GM23248 (cell line): ENCODE data around the gene PCDHA1. TPM values are rescaled to one million over a fixed set of nuclear protein-coding genes. Genes with fewer than 3 reads are reported as not detected.

ENCODE experiments used
- DNase-seq: peaks from one replicate; pipeline ENCODE4 v3.0.0-alpha.2; 2015
- H2AFZ ChIP-seq: fragments of 200-600 bp; sonication (generic); 2 replicates; pipeline ENCODE4 v1.6.1; 2016; ENCODE audit warnings: antibody characterized with exemption
- H3F3A ChIP-seq: fragments of 200-600 bp; sonication (generic); 2 replicates; pipeline ENCODE4 v1.6.1; 2016; ENCODE audit warnings: mild to moderate bottlenecking, antibody characterized with exemption, mixed run types; ENCODE audit not compliant: insufficient read depth
- H3K27ac ChIP-seq: fragments of 200-600 bp; sonication (generic); 2 replicates; pipeline ENCODE4 v1.5.1; 2016; ENCODE audit warnings: mild to moderate bottlenecking
- H3K27me3 ChIP-seq: fragments of 200-600 bp; sonication (generic); replicated peaks from 2 replicates; pipeline ENCODE4 v1.6.1; 2016; ENCODE audit warnings: mild to moderate bottlenecking; ENCODE audit not compliant: insufficient read depth
- H3K36me3 ChIP-seq: fragments of 200-600 bp; sonication (generic); 2 replicates; pipeline ENCODE4 v1.6.1; 2016; ENCODE audit warnings: low read depth, mild to moderate bottlenecking
- H3K4me1 ChIP-seq: fragments of 200-600 bp; sonication (generic); 2 replicates; pipeline ENCODE4 v1.6.1; 2016; ENCODE audit warnings: mild to moderate bottlenecking; ENCODE audit not compliant: insufficient read depth
- H3K4me2 ChIP-seq: fragments of 200-600 bp; sonication (generic); one replicate; pipeline ENCODE4 v1.6.1; 2016; ENCODE audit warnings: mild to moderate bottlenecking; ENCODE audit not compliant: unreplicated experiment
- H3K4me3 ChIP-seq: fragments of 200-600 bp; sonication (generic); 2 replicates; pipeline ENCODE4 v1.5.1; 2016; ENCODE audit warnings: mild to moderate bottlenecking
- H3K79me2 ChIP-seq: fragments of 200-600 bp; sonication (generic); 2 replicates; pipeline ENCODE4 v1.6.1; 2016; ENCODE audit warnings: mild to moderate bottlenecking; ENCODE audit not compliant: insufficient read depth
- H3K9ac ChIP-seq: fragments of 200-600 bp; sonication (generic); 2 replicates; pipeline ENCODE4 v1.6.1; 2016; ENCODE audit warnings: mild to moderate bottlenecking
- H3K9me2 ChIP-seq: fragments of 200-600 bp; sonication (generic); 2 replicates; pipeline ENCODE4 v1.6.1; 2016; ENCODE audit warnings: mixed run types, mild to moderate bottlenecking, moderate library complexity; ENCODE audit not compliant: insufficient read depth
- H3K9me3 ChIP-seq: fragments of 200-600 bp; sonication (generic); one replicate; pipeline ENCODE4 v1.6.1; 2017; ENCODE audit warnings: low read depth
- H4K20me1 ChIP-seq: fragments of 200-600 bp; sonication (generic); 2 replicates; pipeline ENCODE4 v1.6.0; 2016; ENCODE audit not compliant: insufficient read depth
- EZH2 ChIP-seq: fragments of 200-600 bp; sonication (generic); IDR thresholded peaks from 2 replicates; pipeline ENCODE4 v1.6.1; 2018; ENCODE audit warnings: antibody characterized with exemption, mild to moderate bottlenecking; ENCODE audit not compliant: insufficient read depth, poor library complexity, severe bottlenecking
- EZH2phosphoT487 ChIP-seq: fragments of 200-600 bp; sonication (generic); IDR thresholded peaks from 2 replicates; pipeline ENCODE4 v1.6.1; 2018; ENCODE audit warnings: antibody characterized with exemption, moderate library complexity, mild to moderate bottlenecking, low read depth; ENCODE audit not compliant: insufficient read depth
- WGBS, 2 experiments: methylation state at CpG; one replicate each; pipeline ENCODE4 v1.1.6; 2015 to 2017; ENCODE audit warnings: low lambda C conversion rate in 2 of 2, low coverage in 1 of 2; ENCODE audit errors: missing lambda C conversion rate in 2 of 2; 5-methylcytosine and 5-hydroxymethylcytosine counted together
- in situ Hi-C: fragments of 300-500 bp; cut with MboI; formaldehyde crosslinking; loops from 2 replicates; pipeline ENCODE4 v1.15.0; 2020
- polyA plus RNA-seq: library from polyadenylated mRNA; unstranded; fragments of >200 nt; fragmentation: Nextera tagmentation; extraction: Ambion mirVana; gene quantifications from 2 replicates; pipeline ENCODE4 v1.2.1, GENCODE V29; 2016
- total RNA-seq: library from RNA; depleted of rRNA; stranded (reverse); fragments of >200 nt; shearing (Covaris generic); gene quantifications from 2 replicates; pipeline ENCODE4 v1.2.3, GENCODE V29; 2014; rRNA removed

Gene PCDHA1
- not detected in 2 replicates for total RNA-seq
- not detected in 2 replicates for polyA plus RNA-seq

- Histone ChIP-seq H3K4me3 (no peak within 1 kb of the TSS), H3K9ac (no peak within 1 kb of the TSS), H3K9me2 (no peaks in the 10 kb centered on the region), H3K4me1 (no peaks in the 10 kb centered on the region), H3K79me2 (no peaks in the 10 kb centered on the region), H3K27me3 (no peaks in the 10 kb centered on the region), H3K4me2 (no peak within 1 kb of the TSS), H4K20me1 (no peaks in the 10 kb centered on the region), H2AFZ (no peak within 1 kb of the TSS), H3K9me3 (no peaks in the 10 kb centered on the region), H3F3A (no peaks in the 10 kb centered on the region), H3K36me3 (no peaks in the 10 kb centered on the region), H3K27ac (no peak within 1 kb of the TSS)
- no peak for DNase-seq
- TF ChIP-seq EZH2: no peak
- no peak for TF ChIP-seq EZH2phosphoT487
- 27 to 31% methylated on average over 29 of the region's 29 CpGs for WGBS, 2 experiments
- in situ Hi-C loops: no loop called here
Measured at GRCh38 chr5:140785905-140786686, at the start of gene PCDHA1. Gene PCDHA1 (plus strand): TSS chr5:140786140.

DNA sequence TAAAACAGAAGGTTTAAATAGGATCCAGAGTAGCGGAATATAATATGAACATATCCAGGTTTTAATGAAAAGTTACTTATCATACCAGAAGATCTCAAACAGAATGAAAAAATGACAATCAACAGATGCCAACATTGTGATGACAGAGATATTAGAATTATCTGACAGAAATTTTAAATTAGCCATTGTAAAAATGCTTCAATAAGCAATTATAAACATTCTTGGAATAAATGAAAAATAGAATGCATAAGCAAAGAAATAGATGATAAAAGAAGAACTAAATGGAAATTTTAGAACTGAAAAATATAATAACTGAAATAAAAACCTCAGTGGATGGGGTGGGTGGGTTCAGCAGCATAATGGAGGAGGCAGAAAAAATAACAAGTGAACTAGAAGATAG, 48.5 kb upstream of the PCDHA1 start:
- no peak for DNase-seq
- no peaks in the 10 kb centered on the region for H4K20me1 ChIP-seq
- in situ Hi-C loops: no loop called here
- H3K9me3 ChIP-seq: no peaks in the 10 kb centered on the region
- H3K36me3 ChIP-seq: no peaks in the 10 kb centered on the region
- no peak overlapping the region for H3K27ac ChIP-seq
- TF ChIP-seq EZH2phosphoT487: no peak
- TF ChIP-seq EZH2: no peak
- H3K79me2 ChIP-seq: no peaks in the 10 kb centered on the region
- 15 to 20% methylated on average over 1 of the region's 1 CpG for WGBS, 2 experiments
- H3K4me1 ChIP-seq: no peaks in the 10 kb centered on the region
- no peak overlapping the region for H3K4me2 ChIP-seq
- no peak overlapping the region for H2AFZ ChIP-seq
- H3K27me3 ChIP-seq: no peaks in the 10 kb centered on the region; the same call in 1 of the 2 replicates
- no peaks in the 10 kb centered on the region for H3K9me2 ChIP-seq
- H3K4me3 ChIP-seq: no peak overlapping the region
- H3K9ac ChIP-seq: no peak overlapping the region
- no peaks in the 10 kb centered on the region for H3F3A ChIP-seq

- H2AFZ ChIP-seq: no peak overlapping the region
- H3K36me3 ChIP-seq: no peaks in the 10 kb centered on the region
- H3K79me2 ChIP-seq: no peaks in the 10 kb centered on the region
- H3K27ac ChIP-seq: no peak overlapping the region
- H3K4me2 ChIP-seq: no peak overlapping the region
- H3K9ac ChIP-seq: no peak overlapping the region
- no peaks in the 10 kb centered on the region for H3K4me1 ChIP-seq
- no peaks in the 10 kb centered on the region for H3F3A ChIP-seq
- H3K4me3 ChIP-seq: no peak overlapping the region
- H3K9me2 ChIP-seq: no peaks in the 10 kb centered on the region
- TF ChIP-seq EZH2phosphoT487 (no peak), EZH2 (no peak)
- no peaks in the 10 kb centered on the region for H3K27me3 ChIP-seq
- no peaks in the 10 kb centered on the region for H4K20me1 ChIP-seq
- WGBS, 2 experiments: 16 to 45% methylated on average over 1 of the region's 1 CpG
- in situ Hi-C loops: no loop called here
- no peak for DNase-seq
- no peaks in the 10 kb centered on the region for H3K9me3 ChIP-seq
Measured at GRCh38 chr5:140741967-140742366, 44.0 kb upstream of the PCDHA1 start.

GRCh38 chr5:140753561-140753960, 32.4 kb upstream of the PCDHA1 start:
- no peak for DNase-seq
- no peaks in the 10 kb centered on the region for H4K20me1 ChIP-seq
- in situ Hi-C loops: no loop called here
- no peak overlapping the region for H3K4me3 ChIP-seq
- H3K9ac ChIP-seq: no peak overlapping the region
- no peaks in the 10 kb centered on the region for H3K9me2 ChIP-seq
- 15 to 27% methylated on average over 5 of the region's 5 CpGs for WGBS, 2 experiments
- H3K36me3 ChIP-seq: no peaks in the 10 kb centered on the region
- TF ChIP-seq EZH2phosphoT487 (no peak), EZH2 (no peak)
- H3K4me2 ChIP-seq: no peak overlapping the region
- no peaks in the 10 kb centered on the region for H3K79me2 ChIP-seq
- H3F3A ChIP-seq: no peaks in the 10 kb centered on the region
- H3K4me1 ChIP-seq: no peaks in the 10 kb centered on the region
- H2AFZ ChIP-seq: no peak overlapping the region
- no peak overlapping the region for H3K27ac ChIP-seq
- H3K27me3 ChIP-seq: no peaks in the 10 kb centered on the region
- H3K9me3 ChIP-seq: peaks cover 2% of the 10 kb centered on the region
